Karpas-422 (cell line): ENCODE data around the gene ZNF784. TPM values are rescaled to one million over a fixed set of nuclear protein-coding genes. Genes with fewer than 3 reads are reported as not detected.

Source experiments
- DNase-seq: peaks from one replicate; pipeline ENCODE4 v3.0.0-alpha.2; 2015
- H2AFZ ChIP-seq: fragments of 200-600 bp; sonication (generic); 2 replicates; pipeline ENCODE4 v1.6.1; 2014; ENCODE audit warnings: antibody characterized with exemption, low read length, mixed read lengths
- H3K27ac ChIP-seq: fragments of 200-600 bp; sonication (generic); 2 replicates; pipeline ENCODE4 v1.5.1; 2014; ENCODE audit warnings: mild to moderate bottlenecking, low read length, moderate library complexity
- H3K27me3 ChIP-seq: fragments of 200-600 bp; sonication (generic); 2 replicates; pipeline ENCODE4 v1.6.1; 2014; ENCODE audit warnings: low read length, mixed read lengths
- H3K36me3 ChIP-seq: fragments of 200-600 bp; sonication (generic); 2 replicates; pipeline ENCODE4 v1.6.1; 2014; ENCODE audit warnings: low read length, mixed read lengths; ENCODE audit not compliant: insufficient read depth
- H3K4me1 ChIP-seq: fragments of 200-600 bp; sonication (generic); 2 replicates; pipeline ENCODE4 v1.6.1; 2014; ENCODE audit warnings: mild to moderate bottlenecking, low read length, mixed read lengths
- H3K4me2 ChIP-seq: fragments of 200-600 bp; sonication (generic); 2 replicates; pipeline ENCODE4 v1.6.1; 2014; ENCODE audit warnings: low read length, low read depth, mild to moderate bottlenecking; ENCODE audit not compliant: poor library complexity, severe bottlenecking
- H3K4me3 ChIP-seq: fragments of 200-600 bp; sonication (generic); 2 replicates; pipeline ENCODE4 v1.5.1; 2014; ENCODE audit warnings: mild to moderate bottlenecking, antibody characterized with exemption, low read length, mixed read lengths
- H3K79me2 ChIP-seq: fragments of 200-600 bp; sonication (generic); 2 replicates; pipeline ENCODE4 v1.6.1; 2014; ENCODE audit warnings: mild to moderate bottlenecking, low read length, mixed read lengths
- H3K9ac ChIP-seq: fragments of 200-600 bp; sonication (generic); 2 replicates; pipeline ENCODE4 v1.6.0; 2014; ENCODE audit warnings: low read length
- H3K9me2 ChIP-seq: fragments of 200-600 bp; sonication (generic), shearing (Covaris generic); replicated peaks from 2 replicates; pipeline ENCODE4 v1.6.0; 2014; ENCODE audit warnings: mild to moderate bottlenecking, low read length, moderate library complexity; ENCODE audit not compliant: insufficient read depth
- H3K9me3 ChIP-seq: fragments of 300-700, 200-600 bp; sonication (generic); 2 replicates; pipeline ENCODE4 v1.6.1; 2014; ENCODE audit warnings: low read length, mixed read lengths
- H4K20me1 ChIP-seq: fragments of 200-600 bp; sonication (generic); 2 replicates; pipeline ENCODE4 v1.6.1; 2014; ENCODE audit warnings: mild to moderate bottlenecking, antibody characterized with exemption, low read length, low read depth; ENCODE audit not compliant: insufficient read depth
- total RNA-seq: library from RNA; depleted of rRNA; stranded (reverse); fragments of >200 nt; shearing (Covaris generic); gene quantifications from 2 replicates; pipeline ENCODE4 v1.2.3, GENCODE V29; 2014; ENCODE audit warnings: low replicate concordance

The ZNF784 gene
- total RNA-seq, 1 experiment from 2014 or later: 2.8 TPM

- Histone ChIP-seq H2AFZ (no peak overlapping the region), H3K4me2 (no peak overlapping the region), H3K27ac (no peak overlapping the region), H3K79me2 (peaks cover 27% of the 10 kb centered on the region), H3K9me2 (no peaks in the 10 kb centered on the region), H3K27me3 (no peaks in the 10 kb centered on the region), H3K36me3 (peaks cover 7% of the 10 kb centered on the region; the same call in 1 of the 2 replicates), H3K4me3 (no peak overlapping the region), H3K9me3 (no peaks in the 10 kb centered on the region), H3K9ac (no peak overlapping the region), H3K4me1 (peaks cover 35% of the 10 kb centered on the region), H4K20me1 (no peaks in the 10 kb centered on the region; the same call in 1 of the 2 replicates)
- DNase-seq: no peak
Measured at GRCh38 chr19:55602104-55603001, 22.0 kb downstream of the ZNF784 start.

- H3K79me2 ChIP-seq: peaks cover 15% of the 10 kb centered on the region
- H4K20me1 ChIP-seq: no peaks in the 10 kb centered on the region
- no peaks in the 10 kb centered on the region for H3K27me3 ChIP-seq
- no peaks in the 10 kb centered on the region for H3K9me3 ChIP-seq
- H3K9me2 ChIP-seq: no peaks in the 10 kb centered on the region
- no peak overlapping the region for H2AFZ ChIP-seq
- DNase-seq: no peak
- H3K27ac ChIP-seq: peak overlapping the region; percentile 88
- peak overlapping the region; percentile 80 for H3K9ac ChIP-seq
- peaks cover 25% of the 10 kb centered on the region for H3K4me1 ChIP-seq
- H3K4me2 ChIP-seq: peak overlapping the region; percentile 75
- peaks cover 9% of the 10 kb centered on the region; the same call in 1 of the 2 replicates for H3K36me3 ChIP-seq
- peak overlapping the region; percentile 68 for H3K4me3 ChIP-seq
Measured at GRCh38 chr19:55601084-55601483, 23.3 kb downstream of the ZNF784 start.

GRCh38 chr19:55600662-55601028, 23.7 kb downstream of the ZNF784 start:
- peak overlapping the region; percentile 88 for H3K27ac ChIP-seq
- H3K79me2 ChIP-seq: peaks cover 10% of the 10 kb centered on the region
- no peak for DNase-seq
- peaks cover 25% of the 10 kb centered on the region for H3K4me1 ChIP-seq
- H4K20me1 ChIP-seq: no peaks in the 10 kb centered on the region
- 0 out of 2 replicates have a peak overlapping the region, but pooled peaks have one; percentile 6 for H2AFZ ChIP-seq
- peak overlapping the region; percentile 75 for H3K4me2 ChIP-seq
- no peaks in the 10 kb centered on the region for H3K9me2 ChIP-seq
- H3K9me3 ChIP-seq: no peaks in the 10 kb centered on the region
- peaks cover 13% of the 10 kb centered on the region for H3K36me3 ChIP-seq
- H3K4me3 ChIP-seq: peak overlapping the region; percentile 68
- peak overlapping the region; percentile 80 for H3K9ac ChIP-seq
- no peaks in the 10 kb centered on the region for H3K27me3 ChIP-seq

- peak within 1 kb of the TSS; percentile 75 for H3K4me2 ChIP-seq
- H2AFZ ChIP-seq: peak within 1 kb of the TSS; percentile 51; the same call in 1 of the 2 replicates
- DNase-seq: peak; percentile 96
- H4K20me1 ChIP-seq: no peaks in the 10 kb centered on the region
- peaks cover 24% of the 10 kb centered on the region for H3K4me1 ChIP-seq
- H3K9me2 ChIP-seq: no peaks in the 10 kb centered on the region
- H3K79me2 ChIP-seq: peaks cover 9% of the 10 kb centered on the region
- peak within 1 kb of the TSS; percentile 80 for H3K9ac ChIP-seq
- peak within 1 kb of the TSS; percentile 88 for H3K27ac ChIP-seq
- peaks cover 17% of the 10 kb centered on the region for H3K36me3 ChIP-seq
- no peaks in the 10 kb centered on the region for H3K9me3 ChIP-seq
- no peaks in the 10 kb centered on the region for H3K27me3 ChIP-seq
- H3K4me3 ChIP-seq: peak within 1 kb of the TSS; percentile 68
Measured at GRCh38 chr19:55599842-55600661, 24.3 kb downstream of the ZNF784 start, which contains the start of gene ZNF524. Gene ZNF524, plus strand, starts transcription at chr19:55600288. Its CDS starts 1,825 bp downstream, at chr19:55602113.

- Histone ChIP-seq H3K27me3 (no peaks in the 10 kb centered on the region), H3K9me3 (no peaks in the 10 kb centered on the region), H3K4me1 (peaks cover 18% of the 10 kb centered on the region), H3K4me2 (peak within 1 kb of the TSS; percentile 75), H3K79me2 (peaks cover 9% of the 10 kb centered on the region), H3K27ac (peak within 1 kb of the TSS; percentile 88), H3K9me2 (no peaks in the 10 kb centered on the region), H3K36me3 (peaks cover 21% of the 10 kb centered on the region), H3K4me3 (peak within 1 kb of the TSS; percentile 68), H2AFZ (peak within 1 kb of the TSS; percentile 51; the same call in 1 of the 2 replicates), H3K9ac (peak within 1 kb of the TSS; percentile 80), H4K20me1 (no peaks in the 10 kb centered on the region)
- peak; percentile 100 for DNase-seq
Measured at GRCh38 chr19:55599468-55599841, 24.9 kb downstream of the ZNF784 start, which contains the start of gene FIZ1. Gene FIZ1, minus strand, starts transcription at chr19:55599517. Its CDS starts 1,652 bp downstream, at chr19:55597865.

GRCh38 chr19:55598719-55599467, 25.5 kb downstream of the ZNF784 start:
- Histone ChIP-seq H4K20me1 (no peaks in the 10 kb centered on the region), H3K27ac (peak overlapping the region; percentile 88), H3K9me2 (no peaks in the 10 kb centered on the region), H3K4me3 (peak overlapping the region; percentile 68), H3K27me3 (no peaks in the 10 kb centered on the region), H3K9me3 (no peaks in the 10 kb centered on the region), H2AFZ (0 out of 2 replicates have a peak overlapping the region, but pooled peaks have one; percentile 41), H3K79me2 (peaks cover 9% of the 10 kb centered on the region), H3K9ac (peak overlapping the region; percentile 80), H3K4me1 (peaks cover 16% of the 10 kb centered on the region), H3K4me2 (peak overlapping the region; percentile 75), H3K36me3 (peaks cover 21% of the 10 kb centered on the region)
- DNase-seq: peak; percentile 99

- H2AFZ ChIP-seq: no peak overlapping the region
- peak overlapping the region; percentile 68; the same call in 1 of the 2 replicates for H3K4me3 ChIP-seq
- no peaks in the 10 kb centered on the region for H3K9me3 ChIP-seq
- H3K36me3 ChIP-seq: peaks cover 21% of the 10 kb centered on the region
- no peaks in the 10 kb centered on the region for H4K20me1 ChIP-seq
- H3K4me1 ChIP-seq: peaks cover 16% of the 10 kb centered on the region
- H3K79me2 ChIP-seq: peaks cover 9% of the 10 kb centered on the region
- no peak overlapping the region for H3K27ac ChIP-seq
- peak overlapping the region; percentile 75 for H3K4me2 ChIP-seq
- DNase-seq: no peak
- no peak overlapping the region for H3K9ac ChIP-seq
- no peaks in the 10 kb centered on the region for H3K27me3 ChIP-seq
- no peaks in the 10 kb centered on the region for H3K9me2 ChIP-seq
Measured at GRCh38 chr19:55598034-55598433, 26.3 kb downstream of the ZNF784 start.
